ENCODE data around the gene IGFBP3.
"Not testable (repeated sequence)": the region's sequence is repeated elsewhere in the genome, so short reads cannot be mapped to it uniquely, and the experiment has no call there.

The IGFBP3 gene

GRCh38 chr7:45920502-45921380 lies at the start of gene IGFBP3:
IGFBP3 (minus strand) TSS chr7:45921272; CDS start chr7:45921140, 132 bp downstream.
- DNase-seq: peak; percentile 48

- no peak for DNase-seq
Measured at GRCh38 chr7:45970454-45970853, 49.4 kb upstream of the IGFBP3 start.

- no peak for DNase-seq
Measured at GRCh38 chr7:45969940-45970339, 48.9 kb upstream of the IGFBP3 start.

GRCh38 chr7:45968856-45969541 lies 47.9 kb upstream of the IGFBP3 start:
- DNase-seq: no peak

- no peak for DNase-seq
Measured at GRCh38 chr7:45968312-45968711, 47.2 kb upstream of the IGFBP3 start.

- DNase-seq: no peak
Measured at GRCh38 chr7:45967591-45968157, 46.6 kb upstream of the IGFBP3 start.

GRCh38 chr7:45962861-45963260 lies 41.8 kb upstream of the IGFBP3 start:
- DNase-seq: no peak

GRCh38 chr7:45957721-45958120 lies 36.6 kb upstream of the IGFBP3 start:
- no peak for DNase-seq

GRCh38 chr7:45955286-45955685 lies 34.2 kb upstream of the IGFBP3 start:
- DNase-seq: no peak

GRCh38 chr7:45953055-45953454 lies 32.0 kb upstream of the IGFBP3 start:
- not testable (repeated sequence) for DNase-seq

GRCh38 chr7:45944058-45944457 lies 23.0 kb upstream of the IGFBP3 start:
- no peak for DNase-seq

GRCh38 chr7:45940939-45941338 lies 19.9 kb upstream of the IGFBP3 start:
- DNase-seq: no peak

GRCh38 chr7:45940237-45940781 lies 19.2 kb upstream of the IGFBP3 start:
- DNase-seq: peak; percentile 38

- no peak for DNase-seq
Measured at GRCh38 chr7:45939574-45939973, 18.5 kb upstream of the IGFBP3 start.

GRCh38 chr7:45938626-45939302 lies 17.7 kb upstream of the IGFBP3 start:
- no peak for DNase-seq

GRCh38 chr7:45937862-45938261 lies 16.8 kb upstream of the IGFBP3 start:
- DNase-seq: no peak

- no peak for DNase-seq
Measured at GRCh38 chr7:45937301-45937700, 16.2 kb upstream of the IGFBP3 start.

- DNase-seq: no peak
Measured at GRCh38 chr7:45930967-45931366, 9.9 kb upstream of the IGFBP3 start.

- no peak for DNase-seq
Measured at GRCh38 chr7:45927721-45928120, 6.6 kb upstream of the IGFBP3 start.

GRCh38 chr7:45924283-45924682 lies 3.2 kb upstream of the IGFBP3 start:
- DNase-seq: no peak

GRCh38 chr7:45923818-45924217 lies 2.7 kb upstream of the IGFBP3 start:
- DNase-seq: no peak

- DNase-seq: peak; percentile 60
Measured at GRCh38 chr7:45923290-45923689, 2.2 kb upstream of the IGFBP3 start.

GRCh38 chr7:45922810-45923209 lies 1.7 kb upstream of the IGFBP3 start:
- DNase-seq: no peak
